ENCODE results near the gene TXNDC11.

GRCh38 chr16:11639008-11639562 lies 103.6 kb downstream of the TXNDC11 start:
- TF ChIP-seq CTCF (IDR thresholded peaks at IDR 0.05) = no peak
- no peak for TF ChIP-seq POLR2A (IDR thresholded peaks at IDR 0.05)
- TF ChIP-seq POLR2AphosphoS5 (IDR thresholded peaks at IDR 0.05; ENCODE audit: insufficient read depth in 1 of 2, low read depth in 1 of 2) = no peak

Measured in vagina (tissue), 2 donors.